Testis (tissue), 2 donors: ENCODE measurements around the gene LLGL2.

Experiments
- POLR2A ChIP-seq: fragments of 450-650 bp; IDR thresholded peaks from one replicate; pipeline ENCODE4 v1.6.1; 2017; ENCODE audit warnings: antibody characterized with exemption, mild to moderate bottlenecking, moderate library complexity
- TF ChIP-seq, protein P1 (sequence below), 3 experiments: fragments of 450-650 bp in 2 of 3; fragments of 200-600 bp in 1 of 3; sonication (generic) in 1 of 3; IDR thresholded peaks; one replicate each; pipeline ENCODE4 v1.5.1; 2016 to 2019; ENCODE audit warnings: antibody characterized with exemption in 3 of 3, mild to moderate bottlenecking in 2 of 3, moderate library complexity in 1 of 3

DNA sequence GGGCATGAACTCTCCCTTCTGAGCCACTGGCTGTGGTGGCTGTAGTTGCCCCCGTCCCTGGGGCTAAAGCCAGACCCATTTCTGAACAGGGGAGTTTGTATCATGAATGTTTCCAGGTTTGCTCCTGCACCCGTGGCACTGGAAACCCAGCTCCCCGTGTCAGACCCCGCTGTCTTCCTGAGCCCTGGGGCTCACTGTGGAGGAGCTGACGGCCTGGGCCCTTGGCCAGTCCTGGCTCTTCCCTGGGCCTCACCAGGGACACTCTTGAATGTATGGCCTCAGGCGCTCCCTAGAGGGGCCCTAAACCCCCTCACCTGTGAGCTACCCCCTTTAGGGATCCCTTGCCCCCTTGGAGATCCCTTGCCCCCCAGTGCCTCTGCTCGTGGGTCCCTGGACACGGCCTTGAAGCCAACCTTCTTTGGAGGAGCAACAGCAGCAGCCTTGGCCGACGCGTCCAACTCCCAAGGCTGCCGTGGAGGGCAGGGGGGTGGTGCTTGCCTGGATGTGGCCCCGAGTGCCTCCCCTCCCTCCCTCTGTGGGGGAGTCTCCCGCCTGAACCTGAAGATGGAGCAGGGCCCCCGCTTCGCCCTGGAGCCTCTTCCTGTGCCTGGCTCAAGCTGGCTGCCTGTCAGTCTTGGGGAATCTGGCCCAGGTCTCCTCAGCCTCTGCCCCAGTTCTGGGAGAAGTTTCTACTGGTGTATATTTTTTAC is 26.0 kb upstream of the LLGL2 start:
- TF ChIP-seq, protein P1, sequence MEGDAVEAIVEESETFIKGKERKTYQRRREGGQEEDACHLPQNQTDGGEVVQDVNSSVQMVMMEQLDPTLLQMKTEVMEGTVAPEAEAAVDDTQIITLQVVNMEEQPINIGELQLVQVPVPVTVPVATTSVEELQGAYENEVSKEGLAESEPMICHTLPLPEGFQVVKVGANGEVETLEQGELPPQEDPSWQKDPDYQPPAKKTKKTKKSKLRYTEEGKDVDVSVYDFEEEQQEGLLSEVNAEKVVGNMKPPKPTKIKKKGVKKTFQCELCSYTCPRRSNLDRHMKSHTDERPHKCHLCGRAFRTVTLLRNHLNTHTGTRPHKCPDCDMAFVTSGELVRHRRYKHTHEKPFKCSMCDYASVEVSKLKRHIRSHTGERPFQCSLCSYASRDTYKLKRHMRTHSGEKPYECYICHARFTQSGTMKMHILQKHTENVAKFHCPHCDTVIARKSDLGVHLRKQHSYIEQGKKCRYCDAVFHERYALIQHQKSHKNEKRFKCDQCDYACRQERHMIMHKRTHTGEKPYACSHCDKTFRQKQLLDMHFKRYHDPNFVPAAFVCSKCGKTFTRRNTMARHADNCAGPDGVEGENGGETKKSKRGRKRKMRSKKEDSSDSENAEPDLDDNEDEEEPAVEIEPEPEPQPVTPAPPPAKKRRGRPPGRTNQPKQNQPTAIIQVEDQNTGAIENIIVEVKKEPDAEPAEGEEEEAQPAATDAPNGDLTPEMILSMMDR (IDR thresholded peaks at IDR 0.05): no peak
- no peak for TF ChIP-seq POLR2A
